ENCODE results near the gene UTS2B. TPM values are rescaled to one million over a fixed set of nuclear protein-coding genes. Genes with fewer than 3 reads are reported as not detected.

UTS2B gene
- total and polyA plus RNA-seq, 9 of the 15 experiments (the other 6 are each of a cell fraction or from before 2014, with no cell fraction given): 0.06 TPM; not detected in 8

- no peak for TF ChIP-seq PBX2 (CRISPR knock-in tag; IDR thresholded peaks at IDR 0.05; ENCODE audit: low read depth)
- no peak for TF ChIP-seq PBX2 (tag; conservative IDR thresholded peaks at IDR 0.05; ENCODE audit: low read depth)
- TF ChIP-seq CEBPB (tag; IDR thresholded peaks at IDR 0.05): no peak
- TF ChIP-seq MAFG (tag; conservative IDR thresholded peaks at IDR 0.05): peak; percentile 84
- TF ChIP-seq ZNF449 (CRISPR knock-in tag; IDR thresholded peaks at IDR 0.05): no peak
- no peak for TF ChIP-seq BRF1 (IDR thresholded peaks at IDR 0.05; ENCODE audit: borderline replicate concordance, extremely low read depth, insufficient read length)
- TF ChIP-seq HMBOX1 (IDR thresholded peaks at IDR 0.05): peak; percentile 78
- no peak for TF ChIP-seq BCLAF1 (IDR thresholded peaks at IDR 0.05; ENCODE audit: borderline replicate concordance in 1 of 2, control insufficient read depth in 1 of 2, low read depth in 2 of 2, low read length in 1 of 2)
- peak; percentile 25; the same call in 1 of the 2 replicates for TF ChIP-seq ARID3A (IDR thresholded peaks at IDR 0.05; ENCODE audit: borderline replicate concordance, low read depth, low read length)
- TF ChIP-seq FOXA1 (IDR thresholded peaks at IDR 0.05; ENCODE audit: borderline replicate concordance): no peak
- no peak for TF ChIP-seq NFYB (IDR thresholded peaks at IDR 0.05; ENCODE audit: extremely low read depth, insufficient read length)
- TF ChIP-seq ZNF316 (IDR thresholded peaks at IDR 0.05): peak; percentile 96
- TF ChIP-seq DPF2 (IDR thresholded peaks at IDR 0.05): peak; percentile 41; the same call in 1 of the 2 replicates
- TF ChIP-seq KAT7 (CRISPR knock-in tag; IDR thresholded peaks at IDR 0.05; ENCODE audit: borderline replicate concordance): no peak
- peak; percentile 59 for TF ChIP-seq NFE2 (IDR thresholded peaks at IDR 0.05; ENCODE audit: low read depth)
- no peak for TF ChIP-seq ZNF282 (CRISPR knock-in tag; IDR thresholded peaks at IDR 0.05)
Measured at GRCh38 chr3:191366675-191367074, 36.3 kb upstream of the UTS2B start (continued).

All from K562 (cell line).